Iris pigment epithelial cell (primary cell): ENCODE data around the gene SORBS2.

Source experiments
- DNase-seq: peaks from one replicate; pipeline ENCODE4 v3.0.0-alpha.2; 2011; ENCODE audit warnings: low read depth

The SORBS2 gene

GRCh38 chr4:185774845-185775680, 36.9 kb downstream of the SORBS2 start:
- peak; percentile 92 for DNase-seq

- DNase-seq: no peak
Observed at GRCh38 chr4:185774131-185774653, 37.8 kb downstream of the SORBS2 start.

DNA sequence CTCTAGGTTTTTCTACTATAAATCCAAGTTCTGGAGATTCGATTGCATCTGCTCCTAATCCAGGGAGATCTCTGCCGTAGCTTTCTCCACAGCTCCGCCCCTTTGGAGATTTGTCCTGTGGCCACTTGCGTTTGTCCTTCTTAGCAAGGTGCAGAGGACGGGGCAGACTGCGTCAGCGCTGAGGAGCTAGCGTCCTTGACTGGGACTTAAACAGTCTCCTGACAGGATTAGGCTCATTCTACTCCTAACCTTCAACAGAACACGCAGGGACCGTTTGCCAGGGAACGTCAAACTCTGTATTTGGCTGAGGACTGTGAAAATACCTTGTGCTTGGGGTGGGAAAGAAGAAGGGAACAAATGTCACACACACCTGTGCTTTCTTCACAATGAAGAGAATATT, 38.6 kb downstream of the SORBS2 start:
- no peak for DNase-seq

DNA sequence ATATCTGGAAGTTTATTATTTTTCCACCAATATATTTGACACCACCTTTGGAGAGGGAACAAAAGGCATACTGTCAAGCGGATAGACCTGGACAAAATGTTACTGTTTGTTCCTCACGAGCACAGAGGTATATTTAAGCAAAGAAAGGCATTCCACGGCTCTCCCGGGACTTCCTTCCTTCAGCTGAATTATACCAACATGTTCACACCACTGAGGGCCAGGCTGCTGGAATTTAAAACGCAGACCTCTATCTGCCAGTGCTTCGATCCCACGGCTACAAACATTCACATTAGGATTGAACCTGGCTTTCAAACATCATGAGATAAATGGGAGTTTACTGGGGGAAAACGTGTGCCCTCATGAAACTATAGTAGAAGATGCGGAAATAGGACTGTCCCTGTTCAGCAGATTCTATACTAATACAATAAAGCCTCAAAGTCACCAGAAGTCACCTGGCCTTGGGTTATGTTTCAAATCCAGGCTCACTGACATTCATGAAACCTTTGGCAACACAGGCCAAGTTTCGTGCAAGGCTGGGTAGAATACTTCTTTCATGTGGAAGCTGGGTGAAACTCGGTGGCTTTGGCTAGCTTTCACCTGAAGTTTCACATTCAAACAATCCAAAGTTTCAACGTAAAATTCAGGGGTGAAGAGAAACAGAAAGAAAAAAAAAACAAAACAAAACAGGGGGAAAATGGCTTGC, 39.5 kb downstream of the SORBS2 start:
- DNase-seq: no peak

- peak; percentile 66 for DNase-seq
Observed at GRCh38 chr4:185771711-185772390, 40.1 kb downstream of the SORBS2 start.

GRCh38 chr4:185767528-185767927, 44.5 kb downstream of the SORBS2 start:
- no peak for DNase-seq

GRCh38 chr4:185764876-185765275, 47.1 kb downstream of the SORBS2 start:
- peak; percentile 51 for DNase-seq

- no peak for DNase-seq
Observed at GRCh38 chr4:185761352-185762235, 50.4 kb downstream of the SORBS2 start.

DNA sequence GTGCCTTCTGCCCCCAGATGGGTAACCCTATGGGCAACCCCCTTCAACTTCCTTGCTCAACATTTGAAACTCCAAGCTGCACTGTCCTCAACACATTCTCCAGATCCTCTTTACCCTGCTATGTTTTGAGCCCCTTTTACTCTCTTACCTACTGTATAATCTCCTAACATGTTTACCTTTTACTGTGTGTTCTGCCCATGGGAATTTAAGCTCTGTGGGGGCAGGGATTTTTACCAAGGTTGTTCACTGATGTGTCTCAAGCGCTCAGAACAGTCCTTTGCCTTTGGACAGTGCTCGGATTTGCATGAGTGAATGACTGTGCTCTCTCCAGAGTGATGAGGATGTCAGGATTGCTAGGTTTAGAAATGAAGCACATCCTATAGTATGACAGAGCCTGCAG, 53.2 kb downstream of the SORBS2 start:
- no peak for DNase-seq

GRCh38 chr4:185755451-185755850, 56.5 kb downstream of the SORBS2 start:
- no peak for DNase-seq

DNA sequence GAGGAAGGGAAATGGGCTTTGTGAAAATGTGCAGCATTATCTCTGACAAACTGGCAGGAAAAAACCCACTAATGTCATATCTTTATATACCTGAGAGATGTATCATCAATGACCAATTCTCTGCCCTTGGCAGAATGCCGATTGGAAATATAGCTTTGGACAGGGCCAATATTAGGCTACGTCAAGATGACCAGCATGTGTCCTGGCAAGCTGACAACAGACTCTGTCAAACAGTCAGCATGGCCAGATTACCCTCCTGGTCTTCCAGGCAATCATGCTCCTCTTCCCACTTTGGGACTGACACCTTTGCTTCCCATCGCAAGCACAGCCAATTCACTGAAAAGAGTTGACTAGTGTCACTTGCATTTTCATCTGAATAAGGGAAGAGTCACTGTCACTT, 57.0 kb downstream of the SORBS2 start:
- no peak for DNase-seq

- DNase-seq: no peak
Observed at GRCh38 chr4:185752872-185753271, 59.1 kb downstream of the SORBS2 start.

GRCh38 chr4:185749858-185750257, 62.1 kb downstream of the SORBS2 start:
- DNase-seq: no peak

GRCh38 chr4:185748901-185749390, 63.0 kb downstream of the SORBS2 start:
- DNase-seq: no peak

DNA sequence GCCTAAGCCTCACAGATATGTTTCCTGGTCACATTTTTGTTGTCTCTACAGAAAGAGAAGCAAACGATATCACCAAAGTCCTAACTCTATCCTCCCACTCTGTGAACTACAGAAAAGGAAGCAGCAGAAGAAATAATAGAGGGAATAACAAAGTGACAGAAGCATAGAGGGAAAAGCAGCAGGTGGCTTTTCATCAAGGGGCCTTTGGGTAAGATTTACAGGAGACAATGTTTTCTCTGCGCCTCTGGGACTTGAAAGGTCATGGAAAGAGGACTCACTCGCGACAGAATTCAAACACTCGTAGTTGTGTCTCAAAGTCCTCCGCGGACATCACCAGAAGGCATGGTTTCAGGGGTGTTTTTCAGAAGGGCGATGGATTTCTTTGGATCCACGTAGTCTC, 66.1 kb downstream of the SORBS2 start:
- DNase-seq: no peak

GRCh38 chr4:185744946-185745345, 67.0 kb downstream of the SORBS2 start:
- DNase-seq: no peak

DNA sequence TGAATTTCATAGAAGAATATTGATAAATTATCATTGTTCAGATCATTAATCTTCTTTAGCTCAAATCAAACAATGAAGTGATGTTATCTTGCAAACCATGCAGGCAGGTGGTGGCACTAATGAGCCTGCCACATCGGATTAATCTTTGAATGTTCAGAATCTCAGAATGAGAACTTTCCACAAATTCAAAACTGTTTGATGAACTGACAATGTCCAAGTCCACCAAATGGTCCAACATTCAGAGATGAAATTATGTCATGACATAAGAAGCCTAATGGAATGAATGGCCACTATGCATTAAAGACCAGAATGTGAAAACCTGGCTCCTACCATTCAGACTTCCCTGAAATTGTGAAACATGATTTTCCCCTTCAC, 67.5 kb downstream of the SORBS2 start:
- DNase-seq: no peak

- no peak for DNase-seq
Observed at GRCh38 chr4:185743722-185744487, 68.1 kb downstream of the SORBS2 start.

DNA sequence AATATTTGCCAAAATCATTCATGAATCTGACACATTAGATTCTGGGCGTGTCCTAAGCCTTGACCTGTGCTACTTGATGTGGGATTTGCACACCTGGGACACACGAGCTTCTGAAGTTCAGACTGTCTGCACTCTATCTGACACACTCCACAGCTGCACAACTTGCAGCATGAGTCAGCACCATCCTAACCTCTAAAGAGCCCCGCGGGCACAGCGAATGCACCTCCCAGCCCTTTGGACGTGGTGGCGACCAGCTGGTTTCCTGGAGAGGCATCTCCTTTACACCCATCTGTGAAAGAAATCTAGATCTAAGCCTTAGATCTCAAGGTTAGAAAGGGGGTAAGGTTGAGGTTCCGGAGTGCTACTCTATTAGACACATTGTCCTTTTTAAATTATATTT, 69.2 kb downstream of the SORBS2 start:
- DNase-seq: peak; percentile 52

DNA sequence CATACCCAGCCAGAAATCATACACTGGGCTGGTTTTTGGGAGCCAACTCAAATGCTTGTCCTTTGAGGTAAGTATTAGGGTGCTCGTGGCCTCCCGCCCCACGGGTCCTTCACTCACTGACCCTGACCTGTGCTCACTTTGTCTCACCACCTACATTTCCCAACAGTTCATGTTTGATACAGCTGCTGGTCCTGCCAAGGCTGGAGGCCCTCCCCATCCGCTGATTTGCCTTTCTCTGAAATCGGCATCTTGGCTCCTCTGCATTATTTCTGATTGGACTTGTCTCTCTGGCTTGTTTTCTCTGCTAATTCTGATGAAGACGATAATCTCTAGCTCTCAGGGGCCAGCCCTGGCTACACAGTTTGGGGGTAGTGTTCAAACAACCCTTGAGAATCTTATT, 70.2 kb downstream of the SORBS2 start:
- DNase-seq: no peak

- no peak for DNase-seq
Observed at GRCh38 chr4:185740471-185740873, 71.5 kb downstream of the SORBS2 start.
